Activated T-cell treated with anti-CD3 and anti-CD28 coated beads, Interleukin-2, amount 50 U/mL, for 72 hours (primary cell): Measurements from ENCODE around the gene SUCLG1. TPM values are rescaled to one million over a fixed set of nuclear protein-coding genes. Genes with fewer than 3 reads are reported as not detected.

ENCODE experiments used
- ATAC-seq, 2 donors: fragments of 150-1000 bp; cut with Tn5 transposase; replicated peaks in 1 of 2; 2 replicates each; pipeline ENCODE4 v1.10.0; 2021; ENCODE audit warnings: moderate library complexity in 2 of 2, mild to moderate bottlenecking in 1 of 2
- DNase-seq, 2 donors: peaks; one replicate each; pipeline ENCODE4 v3.0.0; 2021 to 2022; ENCODE audit warnings: mixed read lengths in 1 of 2
- H3K27ac Mint-ChIP-seq: one replicate; pipeline ENCODE4 v1.8.0; 2022; ENCODE audit warnings: mild to moderate bottlenecking, moderate library complexity, mixed read lengths
- H3K27me3 Mint-ChIP-seq: one replicate; pipeline ENCODE4 v1.8.0; 2022; ENCODE audit warnings: low read depth, mixed read lengths
- H3K36me3 Mint-ChIP-seq, 2 donors: one replicate each; pipeline ENCODE4 v1.8.0; 2022; ENCODE audit warnings: mixed read lengths in 2 of 2, mild to moderate bottlenecking in 1 of 2; ENCODE audit not compliant: insufficient read depth in 2 of 2
- H3K4me1 Mint-ChIP-seq: one replicate; pipeline ENCODE4 v1.8.0; 2022; ENCODE audit warnings: low read depth, mixed read lengths
- H3K4me3 Mint-ChIP-seq, 2 donors: one replicate each; pipeline ENCODE4 v1.8.0; 2022; ENCODE audit warnings: mild to moderate bottlenecking in 2 of 2, mixed read lengths in 2 of 2, moderate library complexity in 2 of 2
- H3K9me3 Mint-ChIP-seq, 2 donors: one replicate each; pipeline ENCODE4 v1.8.0; 2022; ENCODE audit warnings: mixed read lengths in 2 of 2
- total RNA-seq, 2 donors: library from RNA; stranded (reverse); gene quantifications; one replicate each; pipeline ENCODE4 v1.2.3, GENCODE V29; 2022

The SUCLG1 gene
- 10 to 100 TPM; 66.0 to 66.8 TPM for total RNA-seq

DNA sequence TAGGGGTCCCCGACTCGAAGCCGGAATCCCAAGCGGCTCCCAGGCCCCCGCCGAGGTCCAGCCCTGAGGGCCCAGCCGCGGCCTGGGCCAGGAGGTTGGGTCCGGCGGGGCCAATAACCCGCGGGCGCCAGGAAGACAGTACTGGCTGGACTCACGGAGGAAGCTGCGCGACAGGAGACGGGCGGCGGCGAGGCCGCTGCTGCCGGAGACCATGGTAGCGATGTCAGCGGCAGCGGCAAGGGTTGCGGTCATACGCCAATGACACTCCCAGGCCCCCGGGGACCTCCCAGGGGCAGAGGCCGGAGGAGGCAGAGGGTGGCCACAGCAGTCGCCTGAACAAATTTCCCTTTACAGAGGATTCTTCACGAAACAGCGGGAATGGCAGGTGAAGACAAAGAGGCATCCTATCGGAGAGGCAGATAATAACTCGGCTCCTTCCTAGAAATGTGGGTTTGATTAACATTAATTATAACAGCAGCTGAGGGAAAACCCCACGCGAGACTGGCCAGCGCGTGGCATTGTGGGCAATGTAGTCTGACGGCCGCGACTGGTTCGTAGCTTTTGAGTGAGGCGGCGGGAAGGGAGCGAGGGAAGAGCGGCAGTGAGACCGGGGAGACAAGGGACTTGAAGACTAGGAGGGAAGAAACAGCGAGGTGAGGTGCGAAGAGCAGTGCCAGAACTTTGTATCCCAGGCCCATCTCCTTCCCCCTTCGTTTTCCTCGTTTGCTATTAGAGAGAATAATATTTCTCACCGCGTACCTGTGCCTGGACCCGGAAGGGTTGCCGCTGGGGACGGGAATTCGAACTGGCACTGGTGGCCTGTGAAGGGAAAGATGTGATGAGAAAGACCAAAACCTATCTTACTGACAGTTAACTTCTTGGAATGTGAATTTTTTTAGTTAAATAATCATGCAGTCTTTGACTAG, at the start of gene SUCLG1:
Gene SUCLG1, minus strand, starts transcription at position 263 of the 926 bp plus-strand sequence. Its CDS starts 11 bp downstream, at position 252.
- H3K9me3 Mint-ChIP-seq = no peaks in the 10 kb centered on the region

DNA sequence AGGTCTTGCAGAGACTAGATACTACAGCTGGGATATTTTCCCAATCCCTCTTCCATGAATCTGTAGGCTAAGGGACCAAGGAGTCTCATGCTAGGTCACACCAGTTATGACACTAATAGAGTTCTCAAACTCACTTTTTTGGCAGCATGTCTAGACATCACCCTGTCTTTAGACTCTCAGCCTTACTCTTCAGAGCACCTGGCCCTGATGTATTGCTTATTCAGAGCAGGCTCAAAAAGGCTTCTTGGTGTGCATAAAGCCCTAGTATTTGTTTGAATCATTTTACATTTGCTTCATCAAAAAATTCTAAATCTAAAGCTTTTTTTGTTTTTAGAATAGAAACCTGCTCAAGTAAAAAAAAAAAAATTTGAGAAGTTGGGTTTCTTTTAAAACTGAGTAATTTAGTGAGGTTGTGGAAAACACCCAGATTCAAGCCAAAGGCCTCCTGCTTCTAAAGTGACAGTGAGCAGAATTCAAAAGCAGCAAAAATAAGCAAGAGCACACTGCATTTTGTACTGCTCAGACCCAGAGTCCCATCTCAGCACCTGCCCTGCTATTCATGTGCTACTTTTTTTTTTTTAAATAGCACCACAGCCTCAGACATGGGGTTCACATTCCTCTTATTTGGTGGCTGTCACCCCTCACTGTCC, 39.2 kb upstream of the SUCLG1 start:
- Mint-ChIP-seq H3K27ac (peak overlapping the region; percentile 1), H3K36me3 (peaks cover 0 to 3% of the 10 kb centered on the region in 2 donors), H3K9me3 (no peaks in the 10 kb centered on the region), H3K4me3 (no peak overlapping the region), H3K4me1 (peaks cover 14% of the 10 kb centered on the region), H3K27me3 (no peaks in the 10 kb centered on the region)
- DNase-seq (no peak), ATAC-seq (peak; percentile 76 to 82)

More for the DNA sequence above, at the start of gene SUCLG1:
- H3K27ac Mint-ChIP-seq = peak within 1 kb of the TSS; percentile 98
- DNase-seq = peak; percentile 90 to 93
- peak within 1 kb of the TSS; percentile 95 to 96 for H3K4me3 Mint-ChIP-seq
- no peaks in the 10 kb centered on the region for H3K27me3 Mint-ChIP-seq
- H3K36me3 Mint-ChIP-seq = no peaks in the 10 kb centered on the region
- ATAC-seq = peak; percentile 96 to 97
- peaks cover 54% of the 10 kb centered on the region for H3K4me1 Mint-ChIP-seq

GRCh38 chr2:84497285-84497684, 38.2 kb upstream of the SUCLG1 start:
- Mint-ChIP-seq H3K27ac (no peak overlapping the region), H3K27me3 (no peaks in the 10 kb centered on the region), H3K36me3 (peaks cover 0 to 3% of the 10 kb centered on the region in 2 donors), H3K9me3 (no peaks in the 10 kb centered on the region), H3K4me1 (peaks cover 14% of the 10 kb centered on the region), H3K4me3 (no peak overlapping the region)
- DNase-seq = no peak
- no peak for ATAC-seq

DNA sequence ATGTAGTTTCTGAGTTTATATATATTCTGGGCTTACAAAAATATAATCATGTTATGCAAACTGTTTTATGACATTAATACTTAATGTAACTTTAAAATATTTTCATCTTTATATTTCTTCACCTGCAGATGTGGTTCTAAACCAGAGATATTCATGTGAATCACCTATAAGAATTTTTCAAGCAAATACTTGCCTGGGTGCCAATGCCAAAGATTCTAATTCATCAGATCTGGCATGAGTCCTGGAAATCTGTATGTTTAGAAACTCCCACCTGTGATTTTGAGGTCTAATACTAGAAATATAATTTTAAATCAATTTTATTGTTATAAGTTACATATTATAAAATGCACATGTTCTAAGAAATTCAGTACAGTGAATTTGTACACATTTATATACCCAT, 37.3 kb upstream of the SUCLG1 start:
- no peak for ATAC-seq
- no peaks in the 10 kb centered on the region for H3K27me3 Mint-ChIP-seq
- DNase-seq = no peak
- H3K4me3 Mint-ChIP-seq = no peak overlapping the region
- peaks cover 14% of the 10 kb centered on the region for H3K4me1 Mint-ChIP-seq
- H3K36me3 Mint-ChIP-seq = peaks cover 0 to 3% of the 10 kb centered on the region in 2 donors
- no peaks in the 10 kb centered on the region for H3K9me3 Mint-ChIP-seq
- no peak overlapping the region for H3K27ac Mint-ChIP-seq

GRCh38 chr2:84495539-84496146, 36.6 kb upstream of the SUCLG1 start:
- no peaks in the 10 kb centered on the region for H3K9me3 Mint-ChIP-seq
- peak overlapping the region in 1 of 2 donors; percentile 31 for H3K4me3 Mint-ChIP-seq
- no peaks in the 10 kb centered on the region for H3K27me3 Mint-ChIP-seq
- peak overlapping the region; percentile 22 for H3K27ac Mint-ChIP-seq
- DNase-seq (peak; percentile 25 to 39), ATAC-seq (peak; percentile 80 to 86)
- H3K4me1 Mint-ChIP-seq = peaks cover 14% of the 10 kb centered on the region
- H3K36me3 Mint-ChIP-seq = peaks cover 0 to 3% of the 10 kb centered on the region in 2 donors

GRCh38 chr2:84494070-84494469, 35.0 kb upstream of the SUCLG1 start:
- H3K4me3 Mint-ChIP-seq = no peak overlapping the region
- H3K27me3 Mint-ChIP-seq = no peaks in the 10 kb centered on the region

GRCh38 chr2:84493514-84493913, 34.4 kb upstream of the SUCLG1 start:
- Mint-ChIP-seq H3K4me3 (no peak overlapping the region), H3K27ac (no peak overlapping the region), H3K9me3 (no peaks in the 10 kb centered on the region), H3K27me3 (no peaks in the 10 kb centered on the region), H3K36me3 (no peaks in the 10 kb centered on the region), H3K4me1 (peaks cover 14% of the 10 kb centered on the region)
- ATAC-seq (no peak), DNase-seq (no peak)

More at GRCh38 chr2:84494070-84494469, 35.0 kb upstream of the SUCLG1 start:
- no peak overlapping the region for H3K27ac Mint-ChIP-seq
- H3K36me3 Mint-ChIP-seq = peaks cover 0 to under 1% of the 10 kb centered on the region in 2 donors
- ATAC-seq (no peak), DNase-seq (no peak)
- peaks cover 14% of the 10 kb centered on the region for H3K4me1 Mint-ChIP-seq
- H3K9me3 Mint-ChIP-seq = no peaks in the 10 kb centered on the region

- Mint-ChIP-seq H3K27ac (no peak overlapping the region), H3K27me3 (no peaks in the 10 kb centered on the region), H3K4me3 (no peak overlapping the region), H3K9me3 (no peaks in the 10 kb centered on the region), H3K36me3 (no peaks in the 10 kb centered on the region), H3K4me1 (peaks cover 7% of the 10 kb centered on the region)
- ATAC-seq (no peak), DNase-seq (no peak)
Measured at GRCh38 chr2:84492571-84492970, 33.5 kb upstream of the SUCLG1 start.

DNA sequence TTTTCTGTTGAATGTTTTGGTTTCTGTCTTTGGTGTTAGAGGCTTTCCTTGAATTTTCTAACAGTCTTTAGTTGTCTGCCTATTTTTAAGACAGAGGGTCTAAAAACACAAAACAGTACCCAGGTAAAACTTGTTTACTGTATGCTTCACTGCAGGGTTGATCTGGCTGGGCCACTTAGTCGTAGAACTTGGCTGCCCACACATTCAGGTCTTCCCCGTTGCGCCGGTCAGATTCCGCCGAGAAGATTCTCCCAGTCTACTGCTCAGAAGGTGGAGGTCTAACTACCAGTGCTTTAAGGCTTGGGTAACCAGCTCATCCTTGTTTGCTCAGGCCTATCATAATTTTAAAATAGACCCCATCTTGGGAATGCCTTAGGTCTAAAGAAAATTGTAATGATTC, 32.7 kb upstream of the SUCLG1 start:
- H3K9me3 Mint-ChIP-seq = no peaks in the 10 kb centered on the region
- no peaks in the 10 kb centered on the region for H3K36me3 Mint-ChIP-seq
- H3K4me3 Mint-ChIP-seq = no peak overlapping the region
- ATAC-seq (no peak), DNase-seq (no peak)
- no peaks in the 10 kb centered on the region for H3K27me3 Mint-ChIP-seq
- H3K4me1 Mint-ChIP-seq = peaks cover 7% of the 10 kb centered on the region
- no peak overlapping the region for H3K27ac Mint-ChIP-seq

- Mint-ChIP-seq H3K36me3 (no peaks in the 10 kb centered on the region), H3K9me3 (no peaks in the 10 kb centered on the region), H3K27me3 (no peaks in the 10 kb centered on the region), H3K27ac (no peak overlapping the region), H3K4me3 (no peak overlapping the region), H3K4me1 (peaks cover 7% of the 10 kb centered on the region)
- no peak for ATAC-seq
- DNase-seq = no peak
Measured at GRCh38 chr2:84491256-84491655, 32.2 kb upstream of the SUCLG1 start.

DNA sequence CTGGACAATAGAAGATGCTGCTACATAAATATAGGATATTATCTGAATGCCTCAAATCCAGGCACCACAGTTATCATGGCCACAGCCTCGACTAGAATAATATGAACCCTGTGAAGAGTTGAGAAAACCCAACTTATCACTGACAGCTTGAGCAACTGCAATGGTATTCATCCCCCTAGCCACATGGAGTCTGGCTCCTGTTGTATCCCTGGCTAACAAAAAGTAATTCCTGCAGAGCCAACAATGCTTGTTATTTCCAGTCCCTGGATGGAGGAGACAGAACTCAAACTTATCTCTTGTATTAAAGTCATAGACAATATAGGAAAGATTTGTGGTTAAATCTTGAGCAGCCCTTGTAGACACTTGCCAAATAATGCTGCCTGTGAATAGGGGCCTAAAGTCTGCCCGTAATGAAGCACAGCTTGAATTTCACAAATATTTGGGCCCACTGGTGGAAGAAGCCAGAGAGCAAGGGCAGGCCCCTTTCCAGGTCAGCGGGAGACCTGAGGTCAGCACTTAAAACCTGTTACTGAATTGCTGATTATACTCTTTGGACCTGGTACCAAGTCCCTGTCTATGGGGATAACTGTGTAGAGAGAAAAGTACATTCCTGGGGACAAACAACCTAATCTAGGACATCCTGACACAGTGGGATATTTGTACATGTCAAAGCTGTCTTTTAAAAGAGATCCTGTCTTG, 28.4 kb upstream of the SUCLG1 start:
- DNase-seq (no peak), ATAC-seq (no peak)
- Mint-ChIP-seq H3K4me3 (no peak overlapping the region), H3K27me3 (no peaks in the 10 kb centered on the region), H3K4me1 (no peaks in the 10 kb centered on the region), H3K27ac (no peak overlapping the region), H3K36me3 (no peaks in the 10 kb centered on the region), H3K9me3 (no peaks in the 10 kb centered on the region)

GRCh38 chr2:84486441-84487115, 27.5 kb upstream of the SUCLG1 start:
- Mint-ChIP-seq H3K9me3 (no peaks in the 10 kb centered on the region), H3K27me3 (no peaks in the 10 kb centered on the region), H3K36me3 (no peaks in the 10 kb centered on the region), H3K27ac (no peak overlapping the region), H3K4me3 (no peak overlapping the region), H3K4me1 (peaks cover 6% of the 10 kb centered on the region)
- DNase-seq (no peak), ATAC-seq (no peak)
